Loucy (cell line): ENCODE measurements around the gene MINDY3.

Experiments
- H2AFZ ChIP-seq: fragments of 200-600 bp; sonication (generic); 2 replicates; pipeline ENCODE4 v1.6.0; 2016; ENCODE audit warnings: antibody characterized with exemption, mild to moderate bottlenecking, low read length, moderate library complexity
- H3F3A ChIP-seq: fragments of 200-600 bp; 2 replicates; pipeline ENCODE4 v1.6.0; 2016; ENCODE audit warnings: antibody characterized with exemption, low read depth, mild to moderate bottlenecking
- H3K27me3 ChIP-seq: fragments of 200-600 bp; sonication (generic); 2 replicates; pipeline ENCODE4 v1.6.1; 2014; ENCODE audit warnings: low read length, mild to moderate bottlenecking; ENCODE audit not compliant: insufficient read depth, poor library complexity, severe bottlenecking
- H3K36me3 ChIP-seq: fragments of 200-600 bp; sonication (generic); 2 replicates; pipeline ENCODE4 v1.6.1; 2016; ENCODE audit warnings: low read length; ENCODE audit not compliant: insufficient read depth
- H3K4me1 ChIP-seq: fragments of 200-600 bp; sonication (generic); 2 replicates; pipeline ENCODE4 v1.5.1; 2014; ENCODE audit warnings: low read length, mild to moderate bottlenecking; ENCODE audit not compliant: insufficient read depth, poor library complexity, severe bottlenecking
- H3K4me2 ChIP-seq: fragments of 200-600 bp; sonication (generic); 2 replicates; pipeline ENCODE4 v1.6.0; 2014; ENCODE audit warnings: antibody characterized with exemption, low read length, low read depth, mild to moderate bottlenecking; ENCODE audit not compliant: poor library complexity, severe bottlenecking
- H3K4me3 ChIP-seq: fragments of 200-600 bp; sonication (generic); 2 replicates; pipeline ENCODE4 v1.5.1; 2014; ENCODE audit warnings: low read length, mild to moderate bottlenecking, mixed read lengths; ENCODE audit not compliant: poor library complexity, severe bottlenecking
- H3K79me2 ChIP-seq: fragments of 200-600 bp; sonication (generic); 2 replicates; pipeline ENCODE4 v1.6.1; 2014; ENCODE audit warnings: low read length; ENCODE audit not compliant: insufficient read depth
- H3K9ac ChIP-seq: fragments of 200-600 bp; sonication (generic); 2 replicates; pipeline ENCODE4 v1.6.0; 2014; ENCODE audit warnings: mild to moderate bottlenecking, low read depth, low read length, moderate library complexity; ENCODE audit not compliant: poor library complexity, severe bottlenecking
- H3K9me2 ChIP-seq: fragments of 200-600 bp; sonication (generic); replicated peaks from 2 replicates; pipeline ENCODE4 v1.6.1; 2016; ENCODE audit warnings: low read depth, low read length, mixed read lengths
- H3K9me3 ChIP-seq: fragments of 200-600 bp; sonication (generic); 2 replicates; pipeline ENCODE4 v1.6.1; 2014; ENCODE audit warnings: mild to moderate bottlenecking, antibody characterized with exemption, low read length, low read depth; ENCODE audit not compliant: insufficient read depth
- H4K20me1 ChIP-seq: fragments of 200-600 bp; sonication (generic); 2 replicates; pipeline ENCODE4 v1.6.0; 2014; ENCODE audit warnings: antibody characterized with exemption, low read length, mild to moderate bottlenecking; ENCODE audit not compliant: insufficient read depth, poor library complexity, severe bottlenecking
- EZH2phosphoT487 ChIP-seq: fragments of 200-600 bp; IDR thresholded peaks from 2 replicates; pipeline ENCODE4 v1.6.1; 2018; ENCODE audit warnings: antibody characterized with exemption, mild to moderate bottlenecking, moderate library complexity, borderline replicate concordance
- TF ChIP-seq, protein P1 (sequence below): fragments of 200-600 bp; sonication (generic); conservative IDR thresholded peaks from 2 replicates; pipeline ENCODE4 v1.5.1; 2014; ENCODE audit warnings: mild to moderate bottlenecking, antibody characterized with exemption, low read length

The MINDY3 gene

DNA sequence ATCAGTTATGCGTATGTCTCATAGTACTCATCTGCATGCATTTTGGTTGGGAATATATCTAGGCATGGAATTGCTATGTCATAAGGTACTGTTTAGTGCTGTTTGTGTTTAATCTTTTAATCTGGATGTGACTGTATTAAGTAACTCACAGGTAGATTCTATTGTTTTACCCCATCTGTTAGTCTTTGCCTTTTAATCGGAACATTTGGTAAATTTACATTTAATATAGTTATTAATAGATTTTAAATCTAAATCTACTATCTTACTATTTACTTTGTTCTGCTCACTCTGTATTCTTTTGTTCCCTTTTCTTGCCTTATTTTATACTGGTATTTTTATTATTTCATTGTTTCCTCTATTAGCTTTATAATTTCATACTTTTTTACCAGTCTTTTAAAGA, 130.0 kb downstream of the MINDY3 start:
- Histone ChIP-seq H3K4me1 (no peaks in the 10 kb centered on the region), H3F3A (no peaks in the 10 kb centered on the region), H4K20me1 (no peaks in the 10 kb centered on the region), H3K36me3 (no peaks in the 10 kb centered on the region), H3K9ac (no peak overlapping the region), H3K4me3 (no peak overlapping the region), H3K9me2 (no peaks in the 10 kb centered on the region), H3K4me2 (no peak overlapping the region), H2AFZ (no peak overlapping the region), H3K27me3 (no peaks in the 10 kb centered on the region), H3K9me3 (no peaks in the 10 kb centered on the region), H3K79me2 (no peaks in the 10 kb centered on the region)
- no peak for TF ChIP-seq EZH2phosphoT487
- TF ChIP-seq, protein P1, sequence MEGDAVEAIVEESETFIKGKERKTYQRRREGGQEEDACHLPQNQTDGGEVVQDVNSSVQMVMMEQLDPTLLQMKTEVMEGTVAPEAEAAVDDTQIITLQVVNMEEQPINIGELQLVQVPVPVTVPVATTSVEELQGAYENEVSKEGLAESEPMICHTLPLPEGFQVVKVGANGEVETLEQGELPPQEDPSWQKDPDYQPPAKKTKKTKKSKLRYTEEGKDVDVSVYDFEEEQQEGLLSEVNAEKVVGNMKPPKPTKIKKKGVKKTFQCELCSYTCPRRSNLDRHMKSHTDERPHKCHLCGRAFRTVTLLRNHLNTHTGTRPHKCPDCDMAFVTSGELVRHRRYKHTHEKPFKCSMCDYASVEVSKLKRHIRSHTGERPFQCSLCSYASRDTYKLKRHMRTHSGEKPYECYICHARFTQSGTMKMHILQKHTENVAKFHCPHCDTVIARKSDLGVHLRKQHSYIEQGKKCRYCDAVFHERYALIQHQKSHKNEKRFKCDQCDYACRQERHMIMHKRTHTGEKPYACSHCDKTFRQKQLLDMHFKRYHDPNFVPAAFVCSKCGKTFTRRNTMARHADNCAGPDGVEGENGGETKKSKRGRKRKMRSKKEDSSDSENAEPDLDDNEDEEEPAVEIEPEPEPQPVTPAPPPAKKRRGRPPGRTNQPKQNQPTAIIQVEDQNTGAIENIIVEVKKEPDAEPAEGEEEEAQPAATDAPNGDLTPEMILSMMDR = no peak

DNA sequence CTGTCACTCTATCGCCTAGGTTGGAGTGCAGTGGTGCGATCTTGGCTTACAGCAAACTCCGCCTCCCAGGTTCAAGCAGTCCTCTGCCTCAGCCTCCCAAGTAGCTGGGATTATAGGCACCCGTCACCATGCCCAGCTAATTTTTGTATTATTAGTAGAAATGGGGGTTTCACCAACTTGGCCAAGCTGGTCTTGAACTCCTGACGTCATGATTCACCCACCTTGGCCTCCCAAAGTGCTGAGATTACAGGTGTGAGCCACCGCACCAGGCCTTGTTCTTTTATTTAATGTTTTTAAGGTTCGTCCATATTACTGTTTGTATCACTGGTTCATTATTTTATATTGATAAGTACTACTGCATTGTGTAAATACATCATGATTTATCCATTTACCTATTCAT, 130.4 kb downstream of the MINDY3 start:
- Histone ChIP-seq H3K27me3 (no peaks in the 10 kb centered on the region), H3K79me2 (no peaks in the 10 kb centered on the region), H3K36me3 (no peaks in the 10 kb centered on the region), H4K20me1 (no peaks in the 10 kb centered on the region), H3F3A (no peaks in the 10 kb centered on the region), H3K4me3 (no peak overlapping the region), H3K9me3 (no peaks in the 10 kb centered on the region), H3K9ac (no peak overlapping the region), H3K4me1 (no peaks in the 10 kb centered on the region), H3K4me2 (no peak overlapping the region), H3K9me2 (no peaks in the 10 kb centered on the region), H2AFZ (no peak overlapping the region)
- no peak for TF ChIP-seq EZH2phosphoT487
- TF ChIP-seq, protein P1 = no peak
